Esophagus squamous epithelium (tissue), 5 donors: ENCODE results near the gene MAD2L2. TPM values are rescaled to one million over a fixed set of nuclear protein-coding genes. Genes with fewer than 3 reads are reported as not detected.

Source experiments
- DNase-seq: peaks from one replicate; lab custom pipeline; 2025; lab: John Stamatoyannopoulos, UW
- H3K27ac ChIP-seq, 4 donors: fragments of 200-600 bp; sonication (generic); one replicate each; pipeline ENCODE4 v1.5.1; 2016 to 2019; ENCODE audit warnings: mild to moderate bottlenecking in 1 of 4
- H3K27me3 ChIP-seq, 4 donors: fragments of 200-600 bp; sonication (generic); 1 replicate in 3 of 4; 2 replicates in 1 of 4; pipeline versions ENCODE4 v1.5.1 to v1.6.0; 2017 to 2021; ENCODE audit warnings: antibody characterized with exemption in 1 of 4
- H3K36me3 ChIP-seq, 3 donors: fragments of 200-600 bp; sonication (generic); one replicate each; pipeline ENCODE4 v1.5.1; 2016 to 2019
- H3K4me1 ChIP-seq, 3 donors: fragments of 200-600 bp; sonication (generic); one replicate each; pipeline ENCODE4 v1.5.1; 2017 to 2019
- H3K4me3 ChIP-seq, 4 donors: fragments of 200-600 bp; sonication (generic); 1 replicate in 3 of 4; 2 replicates in 1 of 4; pipeline ENCODE4 v1.5.1; 2016 to 2019; ENCODE audit warnings: mild to moderate bottlenecking in 2 of 4, moderate library complexity in 1 of 4
- H3K9me3 ChIP-seq, 3 donors: fragments of 200-600 bp; sonication (generic); one replicate each; pipeline ENCODE4 v1.5.1; 2016 to 2019
- POLR2A ChIP-seq, 4 donors: fragments of 450-650 bp; IDR thresholded peaks; one replicate each; pipeline ENCODE4 v1.6.1; 2017; ENCODE audit warnings: antibody characterized with exemption in 4 of 4, mild to moderate bottlenecking in 4 of 4, moderate library complexity in 3 of 4
- WGBS, 2 donors: methylation state at CpG; one replicate each; pipeline ENCODE4 v1.1.5; 2018; 5-methylcytosine and 5-hydroxymethylcytosine counted together
- intact Hi-C: fragments of 100-400 bp; cut with DNase I; formaldehyde crosslinking; loops from one replicate; pipeline ENCODE4 v1.15.0; 2022
- total RNA-seq, 4 donors: library from RNA; depleted of rRNA; stranded (reverse); fragments of >200 nt; gene quantifications; one replicate each; pipeline ENCODE4 v1.1.0, GENCODE V29; 2016
- TF ChIP-seq, protein P1 (sequence below), 6 experiments: fragments of 450-650 bp in 4 of 6; fragments of 200-600 bp in 2 of 6; sonication (generic) in 2 of 6; IDR thresholded peaks; one replicate each; pipeline ENCODE4 v1.5.1; 2016 to 2019; ENCODE audit warnings: antibody characterized with exemption in 6 of 6, mild to moderate bottlenecking in 4 of 6, moderate library complexity in 4 of 6
- donor health status: DM: yes; HTN: yes; CAD: no.

MAD2L2 gene
- total RNA-seq, 4 donors from 2014 or later: 12.1 to 22.8 (median 18.9) TPM

DNA sequence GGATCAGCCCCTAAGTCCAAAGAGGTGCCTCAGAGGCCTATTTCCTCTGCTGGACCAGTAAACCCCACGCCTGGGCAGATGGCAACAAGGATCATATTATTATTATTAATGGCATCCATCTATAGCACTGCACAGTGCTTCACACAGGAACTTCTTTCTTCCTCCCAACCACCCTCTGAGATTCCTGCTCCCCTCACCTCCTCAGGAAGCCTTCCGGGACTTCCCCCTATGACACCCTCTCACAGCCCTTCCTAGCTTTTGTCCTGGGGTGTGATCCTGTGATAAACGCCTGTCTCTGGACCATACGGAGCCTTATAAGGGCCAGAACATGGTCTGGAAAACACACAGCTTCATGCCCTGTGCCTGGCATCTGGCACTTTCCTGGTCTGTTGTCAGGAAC lies 29.9 kb downstream of the MAD2L2 start:
- peaks cover 12 to 63% (median 24%) of the 10 kb centered on the region in 3 donors for H3K4me1 ChIP-seq
- no peak for TF ChIP-seq POLR2A (IDR thresholded peaks at IDR 0.05)
- TF ChIP-seq, protein P1, sequence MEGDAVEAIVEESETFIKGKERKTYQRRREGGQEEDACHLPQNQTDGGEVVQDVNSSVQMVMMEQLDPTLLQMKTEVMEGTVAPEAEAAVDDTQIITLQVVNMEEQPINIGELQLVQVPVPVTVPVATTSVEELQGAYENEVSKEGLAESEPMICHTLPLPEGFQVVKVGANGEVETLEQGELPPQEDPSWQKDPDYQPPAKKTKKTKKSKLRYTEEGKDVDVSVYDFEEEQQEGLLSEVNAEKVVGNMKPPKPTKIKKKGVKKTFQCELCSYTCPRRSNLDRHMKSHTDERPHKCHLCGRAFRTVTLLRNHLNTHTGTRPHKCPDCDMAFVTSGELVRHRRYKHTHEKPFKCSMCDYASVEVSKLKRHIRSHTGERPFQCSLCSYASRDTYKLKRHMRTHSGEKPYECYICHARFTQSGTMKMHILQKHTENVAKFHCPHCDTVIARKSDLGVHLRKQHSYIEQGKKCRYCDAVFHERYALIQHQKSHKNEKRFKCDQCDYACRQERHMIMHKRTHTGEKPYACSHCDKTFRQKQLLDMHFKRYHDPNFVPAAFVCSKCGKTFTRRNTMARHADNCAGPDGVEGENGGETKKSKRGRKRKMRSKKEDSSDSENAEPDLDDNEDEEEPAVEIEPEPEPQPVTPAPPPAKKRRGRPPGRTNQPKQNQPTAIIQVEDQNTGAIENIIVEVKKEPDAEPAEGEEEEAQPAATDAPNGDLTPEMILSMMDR (IDR thresholded peaks at IDR 0.05): no peak
- intact Hi-C loops: loop anchor here (5.0 kb wide), 1 partner anchor 71 kb away; no protein-coding TSS in a partner anchor
- 77 to 79% methylated on average over 4 of the region's 4 CpGs for WGBS, 2 donors
- DNase-seq: no peak
- H3K9me3 ChIP-seq: no peaks in the 10 kb centered on the region
- no peaks in the 10 kb centered on the region for H3K36me3 ChIP-seq
- H3K27me3 ChIP-seq: peaks cover 0 to 45% (median 0%) of the 10 kb centered on the region in 4 donors
- peak overlapping the region in 1 of 4 donors; percentile 42 for H3K4me3 ChIP-seq
- no peak overlapping the region for H3K27ac ChIP-seq

DNA sequence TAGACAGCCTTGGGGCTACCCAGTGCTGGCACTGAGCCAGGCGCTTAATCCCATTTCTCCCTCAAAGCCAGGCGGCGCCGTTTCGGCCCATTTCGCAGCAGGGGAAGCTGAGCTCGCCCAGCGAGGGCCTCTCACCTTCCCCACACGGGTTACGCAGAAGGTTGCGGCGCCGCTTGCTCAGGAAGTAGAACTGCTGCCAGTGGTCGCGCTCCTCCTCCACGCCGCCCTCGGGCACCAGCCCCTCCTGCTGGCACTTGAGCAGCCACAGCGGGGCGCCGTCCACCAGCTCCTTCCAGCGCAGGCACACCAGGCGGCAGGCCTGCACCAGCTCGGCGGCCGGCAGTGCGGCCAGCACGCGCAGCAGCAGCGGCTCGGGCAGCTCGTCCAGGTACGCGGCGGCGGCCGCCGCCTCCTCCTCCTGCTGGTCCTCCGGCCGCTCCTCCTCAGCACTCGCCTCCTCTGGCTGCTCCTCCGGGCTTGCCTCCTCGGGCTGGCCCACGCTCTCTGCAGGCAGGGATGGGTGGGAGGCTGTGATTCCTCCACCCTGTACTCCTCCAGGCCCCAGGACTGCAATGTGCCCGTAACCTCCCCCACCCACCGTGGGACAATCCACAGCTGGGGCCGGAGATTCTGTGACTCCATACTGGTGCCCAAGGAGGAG lies 30.5 kb downstream of the MAD2L2 start:
- peaks cover 0 to 48% (median 0%) of the 10 kb centered on the region in 4 donors for H3K27me3 ChIP-seq
- no peaks in the 10 kb centered on the region for H3K36me3 ChIP-seq
- H3K27ac ChIP-seq: no peak overlapping the region
- peak overlapping the region in 2 of 4 donors; percentile 18 to 42 for H3K4me3 ChIP-seq
- intact Hi-C loops: loop anchor here (5.0 kb wide), 1 partner anchor 72 kb away; no protein-coding TSS in a partner anchor
- WGBS, 2 donors: 47% methylated on average over 6 of the region's 47 CpGs; no CpG with 5 or more reads in 1 of the 2 donors
- H3K4me1 ChIP-seq: peaks cover 6 to 57% (median 19%) of the 10 kb centered on the region in 3 donors
- TF ChIP-seq, protein P1 (IDR thresholded peaks at IDR 0.05): peak; percentile 10 to 82 (median 58)
- no peak for TF ChIP-seq POLR2A (IDR thresholded peaks at IDR 0.05)
- no peaks in the 10 kb centered on the region for H3K9me3 ChIP-seq
- DNase-seq: peak; percentile 36

DNA sequence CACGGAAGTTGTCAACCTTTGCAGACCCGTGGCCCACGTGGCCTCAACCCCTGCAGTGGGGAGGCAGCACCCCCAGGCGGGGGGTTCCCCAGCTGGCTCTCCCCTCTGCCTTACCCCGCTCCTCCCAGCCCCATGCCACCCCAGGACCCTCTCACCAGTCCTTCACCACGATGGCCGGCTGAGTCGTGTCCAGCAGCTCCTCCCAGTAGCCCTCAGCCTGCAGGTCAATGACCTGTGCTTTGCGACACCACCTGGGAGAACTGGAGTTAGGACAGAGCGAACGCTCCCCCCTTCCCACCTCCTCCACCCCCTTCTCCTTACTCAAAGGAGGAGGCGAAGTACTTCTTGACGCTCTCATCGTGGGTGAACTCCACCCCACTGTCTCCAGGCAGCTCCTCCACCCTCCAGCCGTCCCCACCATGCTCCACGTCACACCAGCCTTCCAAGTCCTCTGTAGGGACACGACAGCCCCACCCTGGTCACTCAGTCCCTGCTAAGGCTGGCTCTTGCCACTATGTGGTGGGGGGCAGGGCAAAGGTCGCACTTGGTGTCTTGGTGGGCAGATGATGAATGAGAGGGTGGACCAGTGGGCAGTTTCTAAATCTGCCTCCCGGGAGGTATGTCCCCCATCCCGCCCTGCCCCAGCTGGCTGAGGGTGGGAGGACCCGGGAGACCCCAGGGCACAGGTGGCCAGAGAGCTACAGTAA lies 31.2 kb downstream of the MAD2L2 start:
- WGBS, 2 donors: 51 to 65% methylated on average over 8 to 16 of the region's 21 CpGs
- H3K4me1 ChIP-seq: peaks cover 0 to 51% (median 15%) of the 10 kb centered on the region in 3 donors
- no peak overlapping the region for H3K27ac ChIP-seq
- H3K9me3 ChIP-seq: no peaks in the 10 kb centered on the region
- DNase-seq: no peak
- peaks cover 0 to 48% (median 0%) of the 10 kb centered on the region in 4 donors for H3K27me3 ChIP-seq
- no peaks in the 10 kb centered on the region for H3K36me3 ChIP-seq
- TF ChIP-seq, protein P1 (IDR thresholded peaks at IDR 0.05): no peak
- TF ChIP-seq POLR2A (IDR thresholded peaks at IDR 0.05): no peak
- intact Hi-C loops: loop anchor here (5.0 to 10.0 kb wide), 2 partner anchors 73 to 615 kb away; no protein-coding TSS in a partner anchor
- peak overlapping the region in 2 of 4 donors; percentile 18 to 42 for H3K4me3 ChIP-seq

DNA sequence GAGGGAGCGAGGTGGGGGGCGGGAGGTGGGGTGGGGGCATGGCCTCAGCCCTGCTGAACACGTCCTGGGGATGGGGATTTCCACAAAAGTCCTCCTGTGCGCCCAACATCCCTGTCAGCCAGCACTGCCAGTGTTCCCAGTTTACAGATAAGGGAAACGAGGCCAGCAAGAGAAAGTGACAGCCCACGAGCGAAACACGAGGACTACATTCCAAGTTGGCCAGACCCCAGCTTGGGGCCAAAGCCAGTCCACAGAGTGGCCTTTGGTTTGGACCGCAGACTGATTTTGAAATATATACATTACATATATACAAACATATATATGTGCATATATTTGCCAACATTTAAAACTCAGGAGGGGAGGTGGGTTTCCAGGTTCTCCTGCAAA lies 31.7 kb downstream of the MAD2L2 start:
- Histone ChIP-seq H3K36me3 (no peaks in the 10 kb centered on the region), H3K27ac (no peak overlapping the region), H3K4me3 (peak overlapping the region in 1 of 4 donors; percentile 30), H3K4me1 (peaks cover 0 to 48% (median 15%) of the 10 kb centered on the region in 3 donors), H3K27me3 (peaks cover 0 to 48% (median 0%) of the 10 kb centered on the region in 4 donors), H3K9me3 (no peaks in the 10 kb centered on the region)
- DNase-seq: no peak
- TF ChIP-seq, protein P1 (IDR thresholded peaks at IDR 0.05): no peak
- TF ChIP-seq POLR2A (IDR thresholded peaks at IDR 0.05): no peak
- 48 to 51% methylated on average over 3 to 4 of the region's 9 CpGs for WGBS, 2 donors
- intact Hi-C loops: loop anchor here (10.0 kb wide), 1 partner anchor 614 kb away; no protein-coding TSS in a partner anchor
